ENCODE results near the gene SLAMF1.
"Not testable (repeated sequence)": the region's sequence is repeated elsewhere in the genome, so short reads cannot be mapped to it uniquely, and the experiment has no call there.

Gene SLAMF1

GRCh38 chr1:160597051-160597450 lies 49.8 kb downstream of the SLAMF1 start:
- no peak for DNase-seq (ENCODE audit: low spot score)

GRCh38 chr1:160590488-160590887 lies 56.4 kb downstream of the SLAMF1 start:
- DNase-seq (ENCODE audit: low spot score), result no peak

- DNase-seq (ENCODE audit: low spot score), result no peak
These were observed 58.4 kb downstream of the SLAMF1 start for GRCh38 chr1:160588468-160588867.

GRCh38 chr1:160584784-160585183 lies 62.1 kb downstream of the SLAMF1 start:
- no peak for DNase-seq (ENCODE audit: low spot score)

- not testable (repeated sequence) for DNase-seq (ENCODE audit: low spot score)
These were observed 63.9 kb downstream of the SLAMF1 start for GRCh38 chr1:160582976-160583375.

GRCh38 chr1:160581961-160582360 lies 64.9 kb downstream of the SLAMF1 start:
- no peak for DNase-seq (ENCODE audit: low spot score)

- no peak for DNase-seq (ENCODE audit: low spot score)
These were observed 66.5 kb downstream of the SLAMF1 start for GRCh38 chr1:160580221-160580812.

GRCh38 chr1:160579216-160579701 lies 67.6 kb downstream of the SLAMF1 start, which contains the start of gene CD84:
CD84 (minus strand) TSS chr1:160579496; CDS start chr1:160579437, 59 bp downstream.
- no peak for DNase-seq (ENCODE audit: low spot score)

GRCh38 chr1:160578525-160579191 lies 68.2 kb downstream of the SLAMF1 start:
- DNase-seq (ENCODE audit: low spot score), result no peak

GRCh38 chr1:160578175-160578524 lies 68.7 kb downstream of the SLAMF1 start:
- no peak for DNase-seq (ENCODE audit: low spot score)

- DNase-seq (ENCODE audit: low spot score), result no peak
These were observed 69.2 kb downstream of the SLAMF1 start for GRCh38 chr1:160577671-160578070.

GRCh38 chr1:160576884-160577283 lies 70.0 kb downstream of the SLAMF1 start:
- DNase-seq (ENCODE audit: low spot score), result no peak

GRCh38 chr1:160576390-160576789 lies 70.5 kb downstream of the SLAMF1 start:
- no peak for DNase-seq (ENCODE audit: low spot score)

GRCh38 chr1:160575112-160575664 lies 71.7 kb downstream of the SLAMF1 start:
- no peak for DNase-seq (ENCODE audit: low spot score)

- DNase-seq (ENCODE audit: low spot score), result no peak
These were observed 76.0 kb downstream of the SLAMF1 start for GRCh38 chr1:160570840-160571239.

- no peak for DNase-seq (ENCODE audit: low spot score)
These were observed 77.0 kb downstream of the SLAMF1 start for GRCh38 chr1:160569806-160570205.

GRCh38 chr1:160567858-160568682 lies 78.8 kb downstream of the SLAMF1 start:
- no peak for DNase-seq (ENCODE audit: low spot score)

- no peak for DNase-seq (ENCODE audit: low spot score)
These were observed 79.5 kb downstream of the SLAMF1 start for GRCh38 chr1:160567341-160567740.

- DNase-seq (ENCODE audit: low spot score), result no peak
These were observed 81.3 kb downstream of the SLAMF1 start for GRCh38 chr1:160565564-160565963.

- not testable (repeated sequence) for DNase-seq (ENCODE audit: low spot score)
These were observed 83.6 kb downstream of the SLAMF1 start for GRCh38 chr1:160563230-160563629.

- not testable (repeated sequence) for DNase-seq (ENCODE audit: low spot score)
These were observed 84.1 kb downstream of the SLAMF1 start for GRCh38 chr1:160562745-160563144.

- no peak for DNase-seq (ENCODE audit: low spot score)
These were observed 86.0 kb downstream of the SLAMF1 start for GRCh38 chr1:160560806-160561205.
